Adrenal gland (tissue), 19 donors: Measurements from ENCODE around the gene ZSCAN25. TPM values are rescaled to one million over a fixed set of nuclear protein-coding genes. Genes with fewer than 3 reads are reported as not detected.
A peak's percentile ranks its signal among the peaks of the same experiment; 100 is the strongest.
"Not testable (repeated sequence)": the region's sequence is repeated elsewhere in the genome, so short reads cannot be mapped to it uniquely, and the experiment has no call there.

Experiments
- DNase-seq, 7 donors: peaks; one replicate each; pipeline ENCODE4 v3.0.0-alpha.2; 2019 to 2020
- H3K27ac ChIP-seq, 5 donors: fragments of 200-600 bp; sonication (generic) in 4 of 5; 1 replicate in 3 of 5; 2 replicates in 2 of 5; pipeline versions ENCODE4 v1.5.1 to v1.8.0; 2016 to 2020; ENCODE audit warnings: mild to moderate bottlenecking in 1 of 5
- H3K27me3 ChIP-seq: fragments of 200-600 bp; 2 replicates; pipeline ENCODE4 v1.8.0; 2021
- H3K36me3 ChIP-seq, 2 donors: fragments of 200-600 bp; replicated peaks in 1 of 2; 1 replicate in 1 of 2; 2 replicates in 1 of 2; pipeline versions ENCODE4 v1.5.1 to v1.8.0; 2018 to 2022
- H3K4me1 ChIP-seq, 2 donors: fragments of 200-600 bp; replicated peaks in 1 of 2; 1 replicate in 1 of 2; 2 replicates in 1 of 2; pipeline versions ENCODE4 v1.5.1 to v1.8.0; 2018 to 2021
- H3K4me3 ChIP-seq, 4 donors: fragments of 200-600 bp; sonication (generic) in 3 of 4; one replicate each; pipeline ENCODE4 v1.5.1; 2016 to 2018
- H3K9me3 ChIP-seq, 3 donors: fragments of 200-600 bp; sonication (generic) in 1 of 3; replicated peaks in 1 of 3; 1 replicate in 2 of 3; 2 replicates in 1 of 3; pipeline versions ENCODE4 v1.5.1 to v1.8.0; 2016 to 2021
- CTCF ChIP-seq, 6 experiments: fragments of 450-650 bp in 4 of 6; fragments of 200-600 bp in 2 of 6; sonication (generic) in 1 of 6; IDR thresholded peaks; 1 replicate in 5 of 6; 2 replicates in 1 of 6; pipeline versions ENCODE4 v1.5.1 to v1.8.0; 2016 to 2021; ENCODE audit warnings: antibody characterized with exemption in 6 of 6, mild to moderate bottlenecking in 2 of 6, moderate library complexity in 1 of 6
- POLR2A ChIP-seq, 2 donors: fragments of 450-650 bp; IDR thresholded peaks; one replicate each; pipeline ENCODE4 v1.6.1; 2017; ENCODE audit warnings: antibody characterized with exemption in 2 of 2, mild to moderate bottlenecking in 2 of 2, moderate library complexity in 1 of 2
- WGBS, 4 donors: extraction: QIAGEN DNeasy Blood & Tissue Kit in 2 of 4; methylation state at CpG; one replicate each; pipeline versions ENCODE4 v1.1.5 to v1.1.7; 2013 to 2017; 5-methylcytosine and 5-hydroxymethylcytosine counted together
- intact Hi-C, 2 donors: fragments of 100-400 bp; cut with DNase I; formaldehyde crosslinking; loops; one replicate each; pipeline versions ENCODE4 v1.14.1 to v1.15.0; 2022 to 2023
- long read RNA-seq, 10 donors: library from polyadenylated mRNA in 3 of 10; unstranded in 2 of 10; stranded (forward) in 1 of 10; transcript quantifications; one replicate each; pipeline ENCODE4 v2.0.0 and lab custom pipeline, GENCODE V29; 2021 to 2026
- polyA plus RNA-seq, 3 donors: library from polyadenylated mRNA; stranded (reverse); fragments of 200-250 nt in 2 of 3; fragments of 350-450 nt in 1 of 3; fragmentation: Illumina TruSeq in 1 of 3; extraction: RNeasy Lipid Tissue Mini Kit (QIAGEN cat#74804) in 1 of 3; gene quantifications; one replicate each; pipeline ENCODE4 v1.2.3, GENCODE V29; 2013 to 2014
- total RNA-seq, 9 donors: library from RNA; depleted of rRNA in 4 of 9; stranded (reverse); fragments of >200 nt in 4 of 9; fragments of 120-200 nt in 1 of 9; fragmentation: NEBNext Ultra II Directional in 1 of 9; extraction: Animal tissue kit (Norgen Biotek cat#: 25700) in 1 of 9; gene quantifications; one replicate each; pipeline versions ENCODE4 v1.1.0 to v1.2.4, GENCODE V29; 2013 to 2023
- donor health status: healthy with polysubstance abuse.
- donor health status: Bipolar disorder and iron deficiency.
- donor health status: DM: yes; HTN: yes; CAD: no.
- donor health status: DM: no; HTN: no; CAD: no.
- donor health status: DM: no; HTN: no; CAD: no.
- donor health status: DM: yes; HTN: yes; CAD: no.

The ZSCAN25 gene
- total RNA-seq (10 to 100 TPM; 11.0 to 18.4 (median 14.1) TPM), polyA plus RNA-seq (1 to 10 TPM; 5.4 to 7.9 (median 6.0) TPM)
- long read RNA-seq, donor 1, full-length matches to known transcripts: 1 of 1 reads
- long read RNA-seq, donor 1, partial matches to known transcripts: 0 of 1 reads
- long read RNA-seq, donor 1, other reads (novel, unspliced or antisense): 0 of 1 reads
- long read RNA-seq, donor 2: 0 reads
- long read RNA-seq, donor 3, full-length matches to known transcripts: 2 of 2 reads
- long read RNA-seq, donor 3, partial matches to known transcripts: 0 of 2 reads
- long read RNA-seq, donor 3, other reads (novel, unspliced or antisense): 0 of 2 reads
- long read RNA-seq, donor 4, partial matches to known transcripts: 0 of 2 reads
- long read RNA-seq, donor 4, other reads (novel, unspliced or antisense): 2 of 2 reads
- long read RNA-seq, donor 5, full-length matches to known transcripts: 7 of 26 reads
- long read RNA-seq, donor 5, partial matches to known transcripts: 8 of 26 reads
- long read RNA-seq, donor 5, other reads (novel, unspliced or antisense): 11 of 26 reads
- long read RNA-seq, donor 6, full-length matches to known transcripts: 2 of 5 reads
- long read RNA-seq, donor 6, partial matches to known transcripts: 0 of 5 reads
- long read RNA-seq, donor 6, other reads (novel, unspliced or antisense): 3 of 5 reads
- long read RNA-seq, donor 7, full-length matches to known transcripts: 2 of 2 reads
- long read RNA-seq, donor 7, partial matches to known transcripts: 0 of 2 reads
- long read RNA-seq, donor 7, other reads (novel, unspliced or antisense): 0 of 2 reads
- long read RNA-seq, donor 8, full-length matches to known transcripts: 2 of 2 reads
- long read RNA-seq, donor 8, partial matches to known transcripts: 0 of 2 reads
- long read RNA-seq, donor 8, other reads (novel, unspliced or antisense): 0 of 2 reads
- long read RNA-seq, donor 9: 0 reads
- long read RNA-seq, donor 10: 0 reads

DNA sequence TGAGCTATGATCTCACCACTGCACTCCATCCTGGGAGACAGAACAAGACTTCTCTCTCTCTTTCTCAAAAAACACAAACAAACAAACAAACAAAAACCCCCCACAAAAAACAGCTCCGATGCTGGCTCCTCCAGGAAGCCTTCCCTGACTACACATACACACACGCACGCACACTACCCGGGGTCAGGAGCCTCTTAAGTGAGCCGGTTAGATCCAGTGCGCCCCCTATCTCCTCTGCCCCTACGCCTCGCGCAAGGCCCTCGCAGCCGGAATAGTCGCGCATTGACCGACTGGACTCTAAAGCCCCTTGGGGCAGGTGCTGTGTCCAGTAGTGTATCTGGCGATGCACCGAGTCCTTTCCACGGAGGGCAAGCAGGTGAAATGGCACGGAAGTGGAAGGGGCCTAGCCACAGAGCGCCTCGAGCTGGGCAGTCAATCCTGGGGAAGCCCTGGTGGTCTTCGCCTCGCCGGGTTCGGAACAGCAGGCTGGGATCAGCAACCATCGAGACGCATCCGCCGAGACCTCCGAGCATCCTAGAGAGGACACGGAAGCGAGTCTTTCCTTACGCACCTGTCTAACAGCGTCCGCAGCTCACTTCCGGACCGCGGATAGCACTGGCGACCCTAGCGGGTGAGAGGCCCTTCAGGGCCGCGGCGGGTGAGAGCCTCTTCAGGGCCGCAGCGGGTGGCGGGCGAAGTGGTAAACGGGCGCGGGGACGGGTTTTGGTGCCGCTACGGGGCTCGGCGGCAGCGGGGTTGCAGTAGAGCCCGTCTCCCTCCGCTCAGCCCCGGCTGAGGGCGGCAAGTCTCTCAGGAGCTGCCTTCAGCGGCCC lies at the start of gene ZSCAN25:
Gene ZSCAN25, plus strand, starts transcription at position 588 of the 833 bp plus-strand sequence. CDS start 2,661 bp downstream, outside the sequence.
- H3K4me1 ChIP-seq: peaks cover 12 to 18% of the 10 kb centered on the region in 2 donors
- WGBS, 4 donors: 0 to 3% (median 1%) methylated on average over 6 to 60 of the region's 60 CpGs
- H3K27me3 ChIP-seq: no peaks in the 10 kb centered on the region
- intact Hi-C loops: no loop called here
- peaks cover 0 to 34% of the 10 kb centered on the region in 2 donors for H3K36me3 ChIP-seq
- peak within 1 kb of the TSS in 4 of 5 donors; percentile 55 to 88 (median 74) for H3K27ac ChIP-seq
- peak within 1 kb of the TSS; percentile 36 to 83 (median 70) for H3K4me3 ChIP-seq
- H3K9me3 ChIP-seq: no peaks in the 10 kb centered on the region
- TF ChIP-seq POLR2A (IDR thresholded peaks at IDR 0.05) (peak; percentile 55 to 76), CTCF (IDR thresholded peaks at IDR 0.05) (peak in 4 of 6 experiments; percentile 25 to 37 (median 36))
- DNase-seq: peak; percentile 87 to 93 (median 90)

DNA sequence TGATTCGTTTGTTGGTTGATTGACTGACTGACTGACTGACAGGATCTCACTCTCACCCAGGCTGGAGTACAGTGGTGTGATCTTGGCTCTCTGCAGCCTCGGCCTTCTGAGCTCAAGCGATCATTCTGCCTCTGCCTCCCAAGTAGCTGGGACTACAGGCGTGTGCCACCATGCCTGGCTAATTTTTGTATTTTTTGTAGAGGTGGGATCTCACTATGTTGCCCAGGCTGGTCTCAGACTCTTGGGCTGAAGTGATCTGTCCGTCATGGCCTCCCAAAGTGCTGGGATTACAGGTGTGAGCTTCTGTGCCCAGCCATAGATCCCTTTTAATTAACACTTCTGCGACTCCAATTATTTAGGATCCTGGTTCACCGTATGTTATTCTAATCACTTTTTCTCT lies 48.0 kb upstream of the ZSCAN25 start:
- H3K27ac ChIP-seq, H3K27me3 ChIP-seq, H3K4me3 ChIP-seq, H3K9me3 ChIP-seq, DNase-seq, intact Hi-C loops, H3K4me1 ChIP-seq: not testable (repeated sequence)
- peaks cover 0 to 77% of the 10 kb centered on the region in 2 donors for H3K36me3 ChIP-seq
- WGBS, 4 donors: 96 to 99% (median 97%) methylated on average over 4 to 7 of the region's 7 CpGs

DNA sequence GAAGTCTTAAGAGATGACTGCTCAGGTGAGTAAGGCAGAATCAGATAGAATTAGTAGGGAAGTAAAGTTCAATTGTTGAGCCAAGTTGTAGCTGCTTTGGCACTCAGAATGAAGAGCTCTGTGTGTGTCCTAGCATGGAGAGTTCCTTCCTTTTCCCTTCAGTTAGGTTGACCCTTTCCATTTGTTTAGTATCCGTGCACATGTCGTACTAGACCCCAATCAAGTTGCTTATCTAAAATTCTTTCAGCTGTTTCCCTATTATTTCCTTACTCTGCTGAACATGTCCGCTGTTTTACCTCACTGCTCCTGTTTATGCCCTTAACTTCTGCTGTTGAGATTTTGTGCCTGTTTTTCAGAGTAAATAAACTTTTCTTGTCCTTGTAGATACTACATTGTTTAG lies 45.0 kb upstream of the ZSCAN25 start:
- intact Hi-C loops: no loop called here
- Histone ChIP-seq H3K27ac (no peak overlapping the region), H3K9me3 (no peaks in the 10 kb centered on the region), H3K36me3 (peaks cover 0 to 49% of the 10 kb centered on the region in 2 donors), H3K27me3 (no peaks in the 10 kb centered on the region), H3K4me3 (no peak overlapping the region), H3K4me1 (no peaks in the 10 kb centered on the region)
- 93 to 97% (median 95%) methylated on average over 3 of the region's 3 CpGs for WGBS, 4 donors
- DNase-seq: no peak
- TF ChIP-seq POLR2A (IDR thresholded peaks at IDR 0.05) (no peak), CTCF (IDR thresholded peaks at IDR 0.05) (no peak)

GRCh38 chr7:99573257-99573656 lies 43.5 kb upstream of the ZSCAN25 start:
- H3K27me3 ChIP-seq: no peaks in the 10 kb centered on the region
- 90 to 100% (median 94%) methylated on average over 1 of the region's 1 CpG for WGBS, 4 donors
- DNase-seq: no peak
- TF ChIP-seq POLR2A (IDR thresholded peaks at IDR 0.05) (no peak), CTCF (IDR thresholded peaks at IDR 0.05) (no peak)
- no peaks in the 10 kb centered on the region for H3K4me1 ChIP-seq
- no peaks in the 10 kb centered on the region for H3K9me3 ChIP-seq
- no peak overlapping the region for H3K4me3 ChIP-seq
- intact Hi-C loops: no loop called here
- H3K27ac ChIP-seq: no peak overlapping the region
- peaks cover 0 to 44% of the 10 kb centered on the region in 2 donors for H3K36me3 ChIP-seq
